Nephron progenitor cell (in vitro differentiated cells): ENCODE data around the gene FAM169A.
A peak's percentile ranks its signal among the peaks of the same experiment; 100 is the strongest.
"Not testable (repeated sequence)": the region's sequence is repeated elsewhere in the genome, so short reads cannot be mapped to it uniquely, and the experiment has no call there.

Source experiments
- DNase-seq: peaks from one replicate; pipeline ENCODE4 v3.0.0; 2021
- H3K27ac Mint-ChIP-seq: 2 replicates; pipeline ENCODE4 v1.8.0; 2021; ENCODE audit warnings: mild to moderate bottlenecking, moderate library complexity, mixed read lengths
- H3K27me3 Mint-ChIP-seq: 2 replicates; pipeline ENCODE4 v1.8.0; 2021; ENCODE audit warnings: mild to moderate bottlenecking, low read depth, mixed read lengths; ENCODE audit not compliant: poor library complexity
- H3K36me3 Mint-ChIP-seq: 2 replicates; pipeline ENCODE4 v1.8.0; 2021; ENCODE audit warnings: low read depth, mixed read lengths
- H3K4me1 Mint-ChIP-seq: 2 replicates; pipeline ENCODE4 v1.8.0; 2021; ENCODE audit warnings: mixed read lengths
- H3K4me3 Mint-ChIP-seq: 2 replicates; pipeline ENCODE4 v1.8.0; 2021; ENCODE audit warnings: mild to moderate bottlenecking, moderate library complexity, mixed read lengths
- H3K9me3 Mint-ChIP-seq: 2 replicates; pipeline ENCODE4 v1.8.0; 2021; ENCODE audit warnings: mild to moderate bottlenecking, moderate library complexity, mixed read lengths
- CTCF ChIP-seq: fragments of 200-600 bp; sonication (generic); IDR thresholded peaks from 2 replicates; pipeline ENCODE4 v1.5.0; 2021; ENCODE audit warnings: antibody characterized with exemption

The FAM169A gene

GRCh38 chr5:74870299-74871067, 4.3 kb upstream of the FAM169A start:
- Mint-ChIP-seq H3K36me3 (no peaks in the 10 kb centered on the region), H3K27ac (no peak overlapping the region), H3K4me1 (peaks cover 15% of the 10 kb centered on the region), H3K27me3 (peaks cover 1% of the 10 kb centered on the region), H3K9me3 (peaks cover 14% of the 10 kb centered on the region), H3K4me3 (no peak overlapping the region)
- DNase-seq, result no peak
- no peak for TF ChIP-seq CTCF

GRCh38 chr5:74869414-74869813, 3.2 kb upstream of the FAM169A start:
- H3K36me3 Mint-ChIP-seq, H3K27me3 Mint-ChIP-seq, H3K27ac Mint-ChIP-seq, H3K4me3 Mint-ChIP-seq, DNase-seq: not testable (repeated sequence)
- peaks cover 13% of the 10 kb centered on the region for H3K9me3 Mint-ChIP-seq
- peaks cover 25% of the 10 kb centered on the region for H3K4me1 Mint-ChIP-seq

- H3K9me3 Mint-ChIP-seq, result no peaks in the 10 kb centered on the region
- peak; percentile 46 for DNase-seq
- TF ChIP-seq CTCF, result no peak
- peaks cover 5% of the 10 kb centered on the region for H3K36me3 Mint-ChIP-seq
- peaks cover 6% of the 10 kb centered on the region for H3K27me3 Mint-ChIP-seq
- H3K27ac Mint-ChIP-seq, result peak overlapping the region; percentile 64
- peak overlapping the region; percentile 87 for H3K4me3 Mint-ChIP-seq
- H3K4me1 Mint-ChIP-seq, result peaks cover 45% of the 10 kb centered on the region
Observed at GRCh38 chr5:74866596-74867162, 492 bp upstream of the FAM169A start.

- H3K36me3 Mint-ChIP-seq, result peaks cover 5% of the 10 kb centered on the region
- peak overlapping the region; percentile 98 for H3K4me3 Mint-ChIP-seq
- H3K27ac Mint-ChIP-seq, result peak overlapping the region; percentile 98
- H3K27me3 Mint-ChIP-seq, result peaks cover 6% of the 10 kb centered on the region
- peaks cover 45% of the 10 kb centered on the region for H3K4me1 Mint-ChIP-seq
- no peak for TF ChIP-seq CTCF
- DNase-seq, result peak; percentile 22
- H3K9me3 Mint-ChIP-seq, result no peaks in the 10 kb centered on the region
Observed at GRCh38 chr5:74865256-74865803, 857 bp downstream of the FAM169A start.

- Mint-ChIP-seq H3K9me3 (no peaks in the 10 kb centered on the region), H3K27me3 (peaks cover 6% of the 10 kb centered on the region), H3K4me1 (peaks cover 45% of the 10 kb centered on the region), H3K4me3 (peak overlapping the region; percentile 98), H3K36me3 (peaks cover 7% of the 10 kb centered on the region), H3K27ac (peak overlapping the region; percentile 98)
- no peak for TF ChIP-seq CTCF
- no peak for DNase-seq
Observed at GRCh38 chr5:74864823-74865222, 1.4 kb downstream of the FAM169A start.

GRCh38 chr5:74863726-74864125, 2.5 kb downstream of the FAM169A start:
- Mint-ChIP-seq H3K4me3 (peak overlapping the region; percentile 29), H3K9me3 (no peaks in the 10 kb centered on the region), H3K27me3 (peaks cover 6% of the 10 kb centered on the region), H3K27ac (no peak overlapping the region), H3K36me3 (peaks cover 11% of the 10 kb centered on the region), H3K4me1 (peaks cover 38% of the 10 kb centered on the region)
- no peak for TF ChIP-seq CTCF
- DNase-seq, result no peak
